ENCODE results near the gene BIN1. TPM values are rescaled to one million over a fixed set of nuclear protein-coding genes. Genes with fewer than 3 reads are reported as not detected.

The BIN1 gene
- total RNA-seq, 1 experiment from 2014 or later, result 34.1 TPM

DNA sequence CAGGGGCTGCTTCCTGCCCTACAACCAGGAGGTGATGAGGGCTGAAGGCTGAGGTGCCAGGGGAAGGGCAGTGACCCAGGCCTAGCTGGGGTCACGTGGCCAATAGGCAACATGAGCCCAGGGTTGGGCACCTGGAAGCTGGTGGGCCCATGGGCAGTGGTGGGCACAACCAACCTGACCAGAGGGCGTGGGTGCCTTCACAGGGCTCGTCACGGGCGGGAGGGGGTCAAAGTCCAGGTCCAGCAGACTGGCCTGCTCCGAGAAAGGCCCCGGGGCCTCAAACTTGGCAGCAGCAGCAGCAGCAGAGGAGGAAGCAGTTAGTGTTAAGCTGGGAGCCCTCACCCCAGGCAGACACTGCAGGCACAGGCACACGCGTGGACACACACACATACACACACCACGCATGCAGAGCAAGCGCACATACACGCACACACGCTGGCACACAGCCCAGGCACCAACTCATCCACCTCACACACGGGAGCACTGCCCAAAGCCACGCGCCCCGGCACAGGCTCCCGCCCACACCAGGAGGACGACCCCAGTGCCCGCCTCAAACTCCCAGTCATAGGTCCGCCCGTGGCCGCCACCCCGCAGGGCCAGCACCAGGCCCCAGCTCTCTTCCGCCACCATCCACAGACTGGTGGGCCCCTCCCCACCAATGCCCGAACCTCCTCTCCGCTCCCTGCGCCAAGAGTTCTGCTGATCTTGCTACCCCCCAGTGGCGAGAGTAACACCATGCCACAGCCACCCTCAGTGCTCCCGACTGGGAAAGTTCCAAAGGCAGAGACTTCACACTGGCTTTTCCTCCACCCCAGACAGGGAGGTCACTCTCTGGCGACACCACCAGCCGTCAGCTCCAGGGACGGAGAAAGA, 53.0 kb downstream of the BIN1 start:
- H3K27ac ChIP-seq (ENCODE audit: low read depth, low read length, poor library complexity, severe bottlenecking), result no peak overlapping the region
- H3K9me3 ChIP-seq (ENCODE audit: low read depth, low read length, poor library complexity, severe bottlenecking), result no peaks in the 10 kb centered on the region
- intact Hi-C loops (cut with micrococcal nuclease; ENCODE audit: unreplicated experiment), result no loop called here
- H3K27me3 ChIP-seq (replicated peaks; ENCODE audit: insufficient read depth, low read depth, low read length, poor library complexity), result no peaks in the 10 kb centered on the region
- TF ChIP-seq, protein P1, sequence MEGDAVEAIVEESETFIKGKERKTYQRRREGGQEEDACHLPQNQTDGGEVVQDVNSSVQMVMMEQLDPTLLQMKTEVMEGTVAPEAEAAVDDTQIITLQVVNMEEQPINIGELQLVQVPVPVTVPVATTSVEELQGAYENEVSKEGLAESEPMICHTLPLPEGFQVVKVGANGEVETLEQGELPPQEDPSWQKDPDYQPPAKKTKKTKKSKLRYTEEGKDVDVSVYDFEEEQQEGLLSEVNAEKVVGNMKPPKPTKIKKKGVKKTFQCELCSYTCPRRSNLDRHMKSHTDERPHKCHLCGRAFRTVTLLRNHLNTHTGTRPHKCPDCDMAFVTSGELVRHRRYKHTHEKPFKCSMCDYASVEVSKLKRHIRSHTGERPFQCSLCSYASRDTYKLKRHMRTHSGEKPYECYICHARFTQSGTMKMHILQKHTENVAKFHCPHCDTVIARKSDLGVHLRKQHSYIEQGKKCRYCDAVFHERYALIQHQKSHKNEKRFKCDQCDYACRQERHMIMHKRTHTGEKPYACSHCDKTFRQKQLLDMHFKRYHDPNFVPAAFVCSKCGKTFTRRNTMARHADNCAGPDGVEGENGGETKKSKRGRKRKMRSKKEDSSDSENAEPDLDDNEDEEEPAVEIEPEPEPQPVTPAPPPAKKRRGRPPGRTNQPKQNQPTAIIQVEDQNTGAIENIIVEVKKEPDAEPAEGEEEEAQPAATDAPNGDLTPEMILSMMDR (conservative IDR thresholded peaks at IDR 0.05; ENCODE audit: low read depth, low read length), result no peak
- TF ChIP-seq EZH2 (IDR thresholded peaks at IDR 0.05; ENCODE audit: borderline replicate concordance, low read depth, low read length, poor library complexity, severe bottlenecking), result no peak
- ChIA-PET CTCF (no interaction called here), POLR2A (ENCODE audit: low non-redundant PET) (no interaction called here)
- H3K36me3 ChIP-seq (ENCODE audit: insufficient read depth, low read length, poor library complexity, severe bottlenecking), result no peaks in the 10 kb centered on the region
- DNase-seq (ENCODE audit: low spot score), result no peak
- H3K4me3 ChIP-seq (ENCODE audit: low read depth, low read length, poor library complexity, severe bottlenecking), result no peak overlapping the region
- H3K4me1 ChIP-seq (ENCODE audit: insufficient read depth, low read length, poor library complexity, severe bottlenecking), result no peaks in the 10 kb centered on the region
- BruUV-seq (replicated peaks), result no TSS peak

DNA sequence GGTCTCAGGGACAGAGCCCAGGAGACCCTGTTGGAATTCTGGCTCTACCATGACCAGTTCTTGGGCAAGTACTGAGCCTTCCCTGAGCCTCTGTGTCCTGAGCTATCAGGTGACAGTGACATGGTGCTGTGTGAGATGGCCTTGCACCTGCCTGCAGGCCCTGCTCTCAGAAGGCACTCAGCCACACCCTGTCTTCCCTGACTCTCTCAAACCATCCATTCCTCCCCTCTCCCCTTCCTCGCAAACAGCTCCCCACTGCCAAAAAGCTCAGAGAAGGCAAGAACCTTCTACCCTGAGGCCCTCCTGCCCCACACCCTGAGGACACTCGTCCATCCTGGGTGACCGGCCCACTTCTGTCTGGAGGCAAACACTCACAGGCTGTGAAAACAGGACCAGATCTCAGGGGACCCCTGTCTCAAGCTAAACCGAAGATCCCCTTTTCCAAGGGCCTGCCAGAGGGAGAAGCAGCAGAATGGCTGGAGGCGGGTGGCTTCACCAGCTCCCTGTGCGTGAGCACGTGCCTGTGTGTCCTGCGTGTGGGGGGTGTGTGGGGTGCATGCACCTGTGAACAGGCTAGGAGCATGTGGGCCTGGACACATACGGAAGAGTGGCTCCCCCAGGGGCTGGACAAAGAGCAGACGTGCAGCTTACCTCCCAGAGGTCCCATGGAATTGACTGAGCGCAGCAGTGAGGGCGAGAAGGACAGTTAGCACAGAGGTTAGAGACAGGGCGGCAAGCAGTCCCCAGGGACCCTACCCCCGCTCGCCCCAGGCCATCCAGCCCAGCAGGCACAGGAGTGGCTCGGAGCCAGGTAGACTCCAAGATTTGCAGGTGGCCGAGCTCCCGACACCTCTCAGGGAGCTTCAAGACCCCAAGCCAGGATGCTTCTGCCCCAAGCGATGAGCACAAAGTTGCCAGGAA, 53.9 kb downstream of the BIN1 start:
- intact Hi-C loops (cut with micrococcal nuclease; ENCODE audit: unreplicated experiment), result no loop called here
- DNase-seq (ENCODE audit: low spot score), result no peak
- POLR2A ChIA-PET (ENCODE audit: low non-redundant PET), result no interaction called here
- no peaks in the 10 kb centered on the region for H3K9me3 ChIP-seq (ENCODE audit: low read depth, low read length, poor library complexity, severe bottlenecking)
- TF ChIP-seq, protein P1 (conservative IDR thresholded peaks at IDR 0.05; ENCODE audit: low read depth, low read length), result no peak
- TF ChIP-seq EZH2 (IDR thresholded peaks at IDR 0.05; ENCODE audit: borderline replicate concordance, low read depth, low read length, poor library complexity, severe bottlenecking), result no peak
- CTCF ChIA-PET, result interaction anchor here (0.5 kb wide), 1 partner anchor 242 kb away, joined by 12 read pairs; no protein-coding TSS in a partner anchor
- no peak overlapping the region for H3K27ac ChIP-seq (ENCODE audit: low read depth, low read length, poor library complexity, severe bottlenecking)
- no peaks in the 10 kb centered on the region for H3K27me3 ChIP-seq (replicated peaks; ENCODE audit: insufficient read depth, low read depth, low read length, poor library complexity)
- H3K4me1 ChIP-seq (ENCODE audit: insufficient read depth, low read length, poor library complexity, severe bottlenecking), result no peaks in the 10 kb centered on the region
- no peak overlapping the region for H3K4me3 ChIP-seq (ENCODE audit: low read depth, low read length, poor library complexity, severe bottlenecking)
- no peaks in the 10 kb centered on the region for H3K36me3 ChIP-seq (ENCODE audit: insufficient read depth, low read length, poor library complexity, severe bottlenecking)
- BruUV-seq (replicated peaks), result no TSS peak

DNA sequence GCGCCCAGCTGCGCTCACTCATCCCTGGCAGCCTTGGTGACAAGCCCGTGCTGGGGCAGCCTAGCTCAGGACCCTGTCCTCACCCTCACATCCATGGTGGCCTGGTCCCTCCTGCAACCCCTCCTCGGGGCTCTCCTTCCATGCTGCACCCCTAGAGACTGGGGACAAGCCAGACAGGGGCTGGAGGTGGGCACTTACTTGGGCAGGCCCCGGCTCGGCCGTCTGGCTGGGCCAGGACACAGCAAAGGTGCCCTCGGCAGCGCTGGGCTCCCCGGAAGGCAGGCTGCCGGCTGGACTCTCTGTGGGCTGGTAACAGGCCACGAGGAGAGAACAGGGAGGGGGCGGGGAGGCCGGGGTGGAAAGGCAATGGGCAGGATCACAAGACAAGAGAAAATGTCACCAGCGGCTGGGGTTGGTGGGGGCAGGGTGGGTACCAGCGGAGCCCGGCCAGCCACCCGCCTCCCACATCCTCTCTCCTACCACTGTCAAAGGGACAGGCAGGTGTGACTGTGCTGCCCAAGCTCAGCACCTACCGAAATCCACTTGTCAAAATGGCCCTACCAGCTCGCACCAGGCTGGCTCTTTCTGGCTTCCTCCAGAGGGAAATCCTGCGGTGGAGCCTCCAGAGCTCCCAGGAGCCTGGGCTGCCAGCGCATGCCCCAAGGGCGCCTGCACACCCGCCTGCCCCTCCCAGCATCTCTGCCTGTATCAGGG, 54.7 kb downstream of the BIN1 start:
- POLR2A ChIA-PET (ENCODE audit: low non-redundant PET), result no interaction called here
- DNase-seq (ENCODE audit: low spot score), result no peak

More for the DNA sequence above, 54.7 kb downstream of the BIN1 start:
- BruUV-seq (replicated peaks), result no TSS peak
- Histone ChIP-seq H3K27me3 (replicated peaks; ENCODE audit: insufficient read depth, low read depth, low read length, poor library complexity) (no peaks in the 10 kb centered on the region), H3K36me3 (ENCODE audit: insufficient read depth, low read length, poor library complexity, severe bottlenecking) (no peaks in the 10 kb centered on the region), H3K9me3 (ENCODE audit: low read depth, low read length, poor library complexity, severe bottlenecking) (no peaks in the 10 kb centered on the region), H3K4me1 (ENCODE audit: insufficient read depth, low read length, poor library complexity, severe bottlenecking) (no peaks in the 10 kb centered on the region), H3K4me3 (ENCODE audit: low read depth, low read length, poor library complexity, severe bottlenecking) (no peak overlapping the region), H3K27ac (ENCODE audit: low read depth, low read length, poor library complexity, severe bottlenecking) (no peak overlapping the region)
- CTCF ChIA-PET, result interaction anchor here (0.5 kb wide), 1 partner anchor 243 kb away, joined by 12 read pairs; no protein-coding TSS in a partner anchor
- intact Hi-C loops (cut with micrococcal nuclease; ENCODE audit: unreplicated experiment), result no loop called here
- TF ChIP-seq EZH2 (IDR thresholded peaks at IDR 0.05; ENCODE audit: borderline replicate concordance, low read depth, low read length, poor library complexity, severe bottlenecking), result no peak
- TF ChIP-seq, protein P1 (conservative IDR thresholded peaks at IDR 0.05; ENCODE audit: low read depth, low read length), result no peak

All from A673 (cell line).